SK-N-SH treated with all-trans-retinoic acid at 6 μM for 48 hours (cell line): ENCODE results near the gene HIVEP3.

Experiments used
- ATAC-seq: fragments of 200-7000 bp; cut with Tn5 transposase; 3 replicates; pipeline ENCODE4 v1.9.1; 2020; ENCODE audit warnings: mild to moderate bottlenecking, moderate library complexity
- ARNTL ChIP-seq: fragments of 450-650 bp; formaldehyde crosslinking; IDR thresholded peaks from 2 replicates; pipeline ENCODE4 v1.5.0; 2020; ENCODE audit warnings: low read depth, mild to moderate bottlenecking, moderate library complexity, borderline replicate concordance
- BACH2 ChIP-seq: fragments of 250-450 bp; sonication (Bioruptor Pico); IDR thresholded peaks from 2 replicates; pipeline ENCODE4 v1.9.0; 2021; ENCODE audit warnings: mild to moderate bottlenecking, borderline replicate concordance
- CREB5 ChIP-seq: fragments of 250-450 bp; sonication (Bioruptor Pico); IDR thresholded peaks from 2 replicates; pipeline ENCODE4 v1.5.1; 2020; ENCODE audit warnings: low read depth, mild to moderate bottlenecking, moderate library complexity
- CSDC2 ChIP-seq: fragments of 250-450 bp; sonication (Bioruptor Pico); IDR thresholded peaks from 2 replicates; pipeline ENCODE4 v1.5.0; 2020; ENCODE audit warnings: mild to moderate bottlenecking, moderate library complexity
- CSRNP3 ChIP-seq: fragments of 250-450 bp; sonication (Bioruptor Pico); IDR thresholded peaks from 2 replicates; pipeline ENCODE4 v1.5.1; 2021; ENCODE audit warnings: mild to moderate bottlenecking, moderate library complexity
- ESRRG ChIP-seq: fragments of 250-450 bp; sonication (Bioruptor Pico); IDR thresholded peaks from 2 replicates; pipeline ENCODE4 v1.6.1; 2021; ENCODE audit warnings: mild to moderate bottlenecking
- GLIS3 ChIP-seq: fragments of 250-450 bp; sonication (Bioruptor Pico); IDR thresholded peaks from 2 replicates; pipeline ENCODE4 v1.5.0; 2020; ENCODE audit warnings: mild to moderate bottlenecking, moderate library complexity
- ISL1 ChIP-seq: fragments of 250-450 bp; sonication (Bioruptor Pico); IDR thresholded peaks from 2 replicates; pipeline ENCODE4 v2.1.2; 2022; ENCODE audit warnings: mild to moderate bottlenecking, moderate library complexity
- OSR1 ChIP-seq: fragments of 250-450 bp; sonication (Bioruptor Pico); IDR thresholded peaks from 2 replicates; pipeline ENCODE4 v1.8.0; 2022; ENCODE audit warnings: moderate library complexity, mild to moderate bottlenecking, inconsistent platforms
- POU6F1 ChIP-seq: fragments of 250-450 bp; sonication (Bioruptor Pico); IDR thresholded peaks from 2 replicates; pipeline ENCODE4 v1.8.0; 2021; ENCODE audit warnings: low read depth, mild to moderate bottlenecking, moderate library complexity, borderline replicate concordance
- PPARA ChIP-seq: fragments of 250-450 bp; sonication (Bioruptor Pico); IDR thresholded peaks from 2 replicates; pipeline ENCODE4 v1.5.0; 2020; ENCODE audit warnings: mild to moderate bottlenecking, borderline replicate concordance
- RARB ChIP-seq: fragments of 250-450 bp; sonication (Bioruptor Pico); IDR thresholded peaks from 2 replicates; pipeline ENCODE4 v1.8.0; 2021; ENCODE audit warnings: mild to moderate bottlenecking, moderate library complexity
- SNAI2 ChIP-seq: fragments of 250-450 bp; sonication (Bioruptor Pico); IDR thresholded peaks from 2 replicates; pipeline ENCODE4 v1.5.0; 2020; ENCODE audit warnings: mild to moderate bottlenecking, moderate library complexity
- TCF4 ChIP-seq: fragments of 250-450 bp; sonication (Bioruptor Pico); IDR thresholded peaks from 2 replicates; pipeline ENCODE4 v1.8.0; 2021; ENCODE audit warnings: mild to moderate bottlenecking, moderate library complexity, borderline replicate concordance
- ZC3H10 ChIP-seq: fragments of 250-450 bp; sonication (Bioruptor Pico); IDR thresholded peaks from 2 replicates; pipeline ENCODE4 v1.5.1; 2021; ENCODE audit warnings: mild to moderate bottlenecking, moderate library complexity
- ZFP3 ChIP-seq: fragments of 250-450 bp; sonication (Bioruptor Pico); IDR thresholded peaks from 2 replicates; pipeline ENCODE4 v1.5.0; 2020; ENCODE audit warnings: mild to moderate bottlenecking, moderate library complexity
- ZFP30 ChIP-seq: fragments of 450-650 bp; formaldehyde crosslinking; IDR thresholded peaks from 2 replicates; pipeline ENCODE4 v1.5.0; 2022; ENCODE audit warnings: mild to moderate bottlenecking, moderate library complexity
- ZNF565 ChIP-seq: fragments of 450-650 bp; formaldehyde crosslinking; conservative IDR thresholded peaks from 2 replicates; pipeline ENCODE4 v1.5.0; 2020; ENCODE audit warnings: low read depth, mild to moderate bottlenecking, moderate library complexity
- ZNF70 ChIP-seq: fragments of 450-650 bp; formaldehyde crosslinking; IDR thresholded peaks from 2 replicates; pipeline ENCODE4 v1.5.0; 2020; ENCODE audit warnings: mild to moderate bottlenecking, moderate library complexity
- TF ChIP-seq, protein P1 (sequence below): fragments of 250-450 bp; sonication (Bioruptor Pico); IDR thresholded peaks from 2 replicates; pipeline ENCODE4 v1.8.0; 2020; ENCODE audit warnings: mild to moderate bottlenecking, moderate library complexity, borderline replicate concordance
- TF ChIP-seq, protein P2 (sequence below): fragments of 250-450 bp; sonication (Bioruptor Pico); IDR thresholded peaks from 2 replicates; pipeline ENCODE4 v1.5.0; 2020; ENCODE audit warnings: mild to moderate bottlenecking, moderate library complexity

HIVEP3 gene

GRCh38 chr1:41738006-41738405, 180.7 kb downstream of the HIVEP3 start:
- no peak for ATAC-seq
- TF ChIP-seq ZC3H10 (CRISPR knock-in tag) (no peak), TCF4 (CRISPR knock-in tag) (no peak), OSR1 (no peak), ZNF565 (CRISPR knock-in tag) (no peak)

GRCh38 chr1:41735631-41736260, 183.0 kb downstream of the HIVEP3 start:
- TF ChIP-seq ARNTL (CRISPR knock-in tag) (no peak), ISL1 (CRISPR knock-in tag) (no peak), CREB5 (CRISPR knock-in tag) (no peak), RARB (CRISPR knock-in tag) (no peak), POU6F1 (CRISPR knock-in tag) (no peak), ZNF565 (CRISPR knock-in tag) (no peak), ZNF70 (CRISPR knock-in tag) (no peak), CSDC2 (CRISPR knock-in tag) (no peak)
- TF ChIP-seq, protein P1, sequence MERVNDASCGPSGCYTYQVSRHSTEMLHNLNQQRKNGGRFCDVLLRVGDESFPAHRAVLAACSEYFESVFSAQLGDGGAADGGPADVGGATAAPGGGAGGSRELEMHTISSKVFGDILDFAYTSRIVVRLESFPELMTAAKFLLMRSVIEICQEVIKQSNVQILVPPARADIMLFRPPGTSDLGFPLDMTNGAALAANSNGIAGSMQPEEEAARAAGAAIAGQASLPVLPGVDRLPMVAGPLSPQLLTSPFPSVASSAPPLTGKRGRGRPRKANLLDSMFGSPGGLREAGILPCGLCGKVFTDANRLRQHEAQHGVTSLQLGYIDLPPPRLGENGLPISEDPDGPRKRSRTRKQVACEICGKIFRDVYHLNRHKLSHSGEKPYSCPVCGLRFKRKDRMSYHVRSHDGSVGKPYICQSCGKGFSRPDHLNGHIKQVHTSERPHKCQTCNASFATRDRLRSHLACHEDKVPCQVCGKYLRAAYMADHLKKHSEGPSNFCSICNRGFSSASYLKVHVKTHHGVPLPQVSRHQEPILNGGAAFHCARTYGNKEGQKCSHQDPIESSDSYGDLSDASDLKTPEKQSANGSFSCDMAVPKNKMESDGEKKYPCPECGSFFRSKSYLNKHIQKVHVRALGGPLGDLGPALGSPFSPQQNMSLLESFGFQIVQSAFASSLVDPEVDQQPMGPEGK, result no peak

GRCh38 chr1:41735139-41735538, 183.6 kb downstream of the HIVEP3 start:
- ATAC-seq, result no peak

More at GRCh38 chr1:41735631-41736260, 183.0 kb downstream of the HIVEP3 start:
- ATAC-seq, result no peak

More at GRCh38 chr1:41735139-41735538, 183.6 kb downstream of the HIVEP3 start:
- no peak for TF ChIP-seq CSRNP3 (CRISPR knock-in tag)
- TF ChIP-seq CSDC2 (CRISPR knock-in tag), result no peak
- no peak for TF ChIP-seq GLIS3
- TF ChIP-seq, protein P2, sequence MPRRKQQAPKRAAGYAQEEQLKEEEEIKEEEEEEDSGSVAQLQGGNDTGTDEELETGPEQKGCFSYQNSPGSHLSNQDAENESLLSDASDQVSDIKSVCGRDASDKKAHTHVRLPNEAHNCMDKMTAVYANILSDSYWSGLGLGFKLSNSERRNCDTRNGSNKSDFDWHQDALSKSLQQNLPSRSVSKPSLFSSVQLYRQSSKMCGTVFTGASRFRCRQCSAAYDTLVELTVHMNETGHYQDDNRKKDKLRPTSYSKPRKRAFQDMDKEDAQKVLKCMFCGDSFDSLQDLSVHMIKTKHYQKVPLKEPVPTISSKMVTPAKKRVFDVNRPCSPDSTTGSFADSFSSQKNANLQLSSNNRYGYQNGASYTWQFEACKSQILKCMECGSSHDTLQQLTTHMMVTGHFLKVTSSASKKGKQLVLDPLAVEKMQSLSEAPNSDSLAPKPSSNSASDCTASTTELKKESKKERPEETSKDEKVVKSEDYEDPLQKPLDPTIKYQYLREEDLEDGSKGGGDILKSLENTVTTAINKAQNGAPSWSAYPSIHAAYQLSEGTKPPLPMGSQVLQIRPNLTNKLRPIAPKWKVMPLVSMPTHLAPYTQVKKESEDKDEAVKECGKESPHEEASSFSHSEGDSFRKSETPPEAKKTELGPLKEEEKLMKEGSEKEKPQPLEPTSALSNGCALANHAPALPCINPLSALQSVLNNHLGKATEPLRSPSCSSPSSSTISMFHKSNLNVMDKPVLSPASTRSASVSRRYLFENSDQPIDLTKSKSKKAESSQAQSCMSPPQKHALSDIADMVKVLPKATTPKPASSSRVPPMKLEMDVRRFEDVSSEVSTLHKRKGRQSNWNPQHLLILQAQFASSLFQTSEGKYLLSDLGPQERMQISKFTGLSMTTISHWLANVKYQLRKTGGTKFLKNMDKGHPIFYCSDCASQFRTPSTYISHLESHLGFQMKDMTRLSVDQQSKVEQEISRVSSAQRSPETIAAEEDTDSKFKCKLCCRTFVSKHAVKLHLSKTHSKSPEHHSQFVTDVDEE (CRISPR knock-in tag), result no peak
- no peak for TF ChIP-seq ESRRG (CRISPR knock-in tag)
- TF ChIP-seq CREB5 (CRISPR knock-in tag), result no peak
- no peak for TF ChIP-seq BACH2
- TF ChIP-seq ZFP30, result no peak
- no peak for TF ChIP-seq OSR1
- TF ChIP-seq ZFP3 (CRISPR knock-in tag), result no peak
- no peak for TF ChIP-seq ZNF565 (CRISPR knock-in tag)
- TF ChIP-seq ARNTL (CRISPR knock-in tag), result no peak
- TF ChIP-seq TCF4 (CRISPR knock-in tag), result no peak
- no peak for TF ChIP-seq POU6F1 (CRISPR knock-in tag)
- TF ChIP-seq ZC3H10 (CRISPR knock-in tag), result no peak
- TF ChIP-seq, protein P1, result no peak
- TF ChIP-seq SNAI2 (CRISPR knock-in tag), result no peak
- TF ChIP-seq PPARA, result no peak
